GM12878 (cell line): ENCODE measurements around the gene SVEP1. TPM values are rescaled to one million over a fixed set of nuclear protein-coding genes. Genes with fewer than 3 reads are reported as not detected.

Experiments
- ATAC-seq: fragments of 200-7000 bp; cut with Tn5 transposase; 3 replicates; pipeline ENCODE4 v1.9.1; 2020; ENCODE audit warnings: mild to moderate bottlenecking, moderate library complexity
- BruUV-seq: library from RNA; stranded (reverse); fragments of 400-500 nt; replicated peaks from 2 replicates; lab custom pipeline; 2021; lab: Mats Ljungman, UMichigan
- CTCF ChIA-PET: fragments of 300-600 bp; sonication (Branson Sonifier 250); formaldehyde crosslinking; extraction: SDS; loops from one replicate; lab custom pipeline; 2021; ENCODE audit warnings: inconsistent platforms; lab: Yijun Ruan, JAX
- POLR2A ChIA-PET: fragments of 350-600 bp; formaldehyde crosslinking; extraction: SDS; loops from one replicate; lab custom pipeline; 2021; ENCODE audit warnings: inconsistent platforms; lab: Charles Lee
- RAD21 ChIA-PET: fragments of 300-600 bp; sonication (Branson Sonifier 250); formaldehyde crosslinking; loops from one replicate; lab custom pipeline; 2023; ENCODE audit warnings: antibody characterized with exemption; ENCODE audit not compliant: unreplicated experiment; lab: Charles Lee
- SMC1A ChIA-PET: fragments of 300-600 bp; sonication (Branson Sonifier 250); formaldehyde crosslinking; loops from one replicate; lab custom pipeline; 2023; ENCODE audit not compliant: unreplicated experiment, uncharacterized antibody; lab: Charles Lee
- DNase-seq: peaks from one replicate; pipeline ENCODE4 v3.0.0-alpha.2; 2011; ENCODE audit warnings: low read depth, low spot score
- FAIRE-seq: peaks from 3 replicates; lab custom pipeline; 2011; peaks lifted over from hg19 to GRCh38; lab: Jason Lieb, UNC
- H2AFZ ChIP-seq: 2 replicates; pipeline ENCODE4 v1.6.0; 2011; ENCODE audit warnings: low read depth, low read length, control low read depth; ENCODE audit not compliant: control insufficient read depth
- H3K27ac ChIP-seq: 2 replicates; pipeline ENCODE4 v1.5.1; 2011; ENCODE audit warnings: control low read depth; ENCODE audit not compliant: control insufficient read depth, insufficient read depth
- H3K27me3 ChIP-seq, 2 experiments: replicated peaks in 1 of 2; 2 replicates each; pipeline versions ENCODE4 v1.6.0 to v1.6.1; 2011; ENCODE audit warnings: low read length in 1 of 2; ENCODE audit not compliant: control insufficient read depth in 2 of 2, insufficient read depth in 2 of 2
- H3K36me3 ChIP-seq, 2 experiments: 2 replicates each; pipeline ENCODE4 v1.5.1; 2011; ENCODE audit warnings: low read length in 1 of 2; ENCODE audit not compliant: control insufficient read depth in 2 of 2, insufficient read depth in 2 of 2
- H3K4me1 ChIP-seq: 2 replicates; pipeline ENCODE4 v1.6.1; 2011; ENCODE audit warnings: mild to moderate bottlenecking, low read length, moderate library complexity, mixed read lengths; ENCODE audit not compliant: control insufficient read depth, insufficient read depth
- H3K4me2 ChIP-seq: 2 replicates; pipeline ENCODE4 v1.6.0; 2011; ENCODE audit warnings: control low read depth; ENCODE audit not compliant: control insufficient read depth, insufficient read depth
- H3K4me3 ChIP-seq: fragments of 200-600 bp; sonication (generic); 2 replicates; pipeline ENCODE4 v1.5.1; 2016
- H3K79me2 ChIP-seq: 2 replicates; pipeline ENCODE4 v1.6.0; 2011; ENCODE audit warnings: low read length; ENCODE audit not compliant: control insufficient read depth, insufficient read depth
- H3K9ac ChIP-seq: 2 replicates; pipeline ENCODE4 v1.8.0; 2011; ENCODE audit warnings: low read length, control low read depth, mixed read lengths; ENCODE audit not compliant: control insufficient read depth, insufficient read depth
- H3K9me3 ChIP-seq: replicated peaks from 3 replicates; pipeline ENCODE4 v1.5.1; 2011; ENCODE audit warnings: mild to moderate bottlenecking, low read length; ENCODE audit not compliant: control insufficient read depth, insufficient read depth
- H4K20me1 ChIP-seq: 2 replicates; pipeline ENCODE4 v1.6.0; 2011; ENCODE audit not compliant: control insufficient read depth, insufficient read depth
- CBX5 ChIP-seq: sonication (generic); IDR thresholded peaks from 2 replicates; pipeline ENCODE4 v1.6.1; 2016; ENCODE audit warnings: low read depth, moderate library complexity, mild to moderate bottlenecking, inconsistent platforms
- LARP7 ChIP-seq: fragments of 450-650 bp; IDR thresholded peaks from 2 replicates; pipeline ENCODE4 v1.6.1; 2017; ENCODE audit warnings: mild to moderate bottlenecking
- NFYA ChIP-seq: IDR thresholded peaks from 2 replicates; pipeline ENCODE4 v1.6.1; 2011; ENCODE audit warnings: low read depth, mild to moderate bottlenecking, low read length, improper control_type of control experiment, borderline replicate concordance
- STAT3 ChIP-seq: IDR thresholded peaks from 2 replicates; pipeline ENCODE4 v1.6.1; 2011; ENCODE audit warnings: low read depth, low read length, improper control_type of control experiment
- TARDBP ChIP-seq: IDR thresholded peaks from 2 replicates; pipeline ENCODE4 v1.6.1; 2016; ENCODE audit warnings: borderline replicate concordance
- WGBS: methylation state at CpG from one replicate; pipeline ENCODE4 v1.1.6; 2016; ENCODE audit warnings: low lambda C conversion rate; ENCODE audit not compliant: insufficient replicate concordance, insufficient coverage; ENCODE audit errors: missing lambda C conversion rate; 5-methylcytosine and 5-hydroxymethylcytosine counted together
- in situ Hi-C: fragments of 300-500 bp; cut with MboI; formaldehyde crosslinking; loops from 9 replicates; pipeline ENCODE4 v1.14.3; 2018; ENCODE audit warnings: mixed read lengths
- intact Hi-C: fragments of 100-400 bp; cut with micrococcal nuclease; formaldehyde crosslinking; loops from one replicate; pipeline ENCODE4 v1.14.2; 2022; ENCODE audit not compliant: unreplicated experiment
- polyA plus RNA-seq, 11 experiments: library from polyadenylated mRNA; depleted of rRNA in 4 of 11; unstranded in 6 of 11; stranded (reverse) in 5 of 11; fragments of >200 nt; fragmentation: Nextera tagmentation in 4 of 11; fragmentation: Illumina TruSeq in 1 of 11; extraction: Ambion mirVana in 4 of 11; extraction: Trizol in 1 of 11; gene quantifications; 1 replicate in 1 of 11; 2 replicates in 10 of 11; pipeline versions ENCODE4 v1.2.1 to v1.2.3, GENCODE V29; 2011 to 2016; ENCODE audit warnings: inconsistent platforms in 2 of 11, missing spikeins in 2 of 11, low read depth in 1 of 11
- total RNA-seq, 4 experiments: library from RNA; depleted of rRNA in 3 of 4; stranded (reverse); fragments of >200 nt in 3 of 4; fragmentation: Illumina TruSeq in 1 of 4; extraction: Trizol in 1 of 4; gene quantifications; 2 replicates each; pipeline versions ENCODE4 v1.2.1 to v1.2.3, GENCODE V29; 2013 to 2021
- TF ChIP-seq, protein P1 (sequence below): fragments of 450-650 bp; IDR thresholded peaks from 2 replicates; pipeline ENCODE4 v1.6.1; 2017; ENCODE audit warnings: mild to moderate bottlenecking, moderate library complexity

SVEP1 gene
- total and polyA plus RNA-seq, 10 of the 15 experiments (the other 5 are each of a cell fraction or from before 2014, with no cell fraction given): under 0.01 to 0.05 (median 0.01) TPM; not detected in 5

- intact Hi-C loops (no loop called here), in situ Hi-C loops (no loop called here)
- ChIA-PET CTCF (no interaction called here), RAD21 (no interaction called here), POLR2A (no interaction called here), SMC1A (no interaction called here)
- no peaks in the 10 kb centered on the region for H3K36me3 ChIP-seq
- no TSS peak for BruUV-seq
- no peak for TF ChIP-seq TARDBP
- TF ChIP-seq NFYA: no peak
- no peak for TF ChIP-seq CBX5
- TF ChIP-seq STAT3: no peak
- TF ChIP-seq, protein P1, sequence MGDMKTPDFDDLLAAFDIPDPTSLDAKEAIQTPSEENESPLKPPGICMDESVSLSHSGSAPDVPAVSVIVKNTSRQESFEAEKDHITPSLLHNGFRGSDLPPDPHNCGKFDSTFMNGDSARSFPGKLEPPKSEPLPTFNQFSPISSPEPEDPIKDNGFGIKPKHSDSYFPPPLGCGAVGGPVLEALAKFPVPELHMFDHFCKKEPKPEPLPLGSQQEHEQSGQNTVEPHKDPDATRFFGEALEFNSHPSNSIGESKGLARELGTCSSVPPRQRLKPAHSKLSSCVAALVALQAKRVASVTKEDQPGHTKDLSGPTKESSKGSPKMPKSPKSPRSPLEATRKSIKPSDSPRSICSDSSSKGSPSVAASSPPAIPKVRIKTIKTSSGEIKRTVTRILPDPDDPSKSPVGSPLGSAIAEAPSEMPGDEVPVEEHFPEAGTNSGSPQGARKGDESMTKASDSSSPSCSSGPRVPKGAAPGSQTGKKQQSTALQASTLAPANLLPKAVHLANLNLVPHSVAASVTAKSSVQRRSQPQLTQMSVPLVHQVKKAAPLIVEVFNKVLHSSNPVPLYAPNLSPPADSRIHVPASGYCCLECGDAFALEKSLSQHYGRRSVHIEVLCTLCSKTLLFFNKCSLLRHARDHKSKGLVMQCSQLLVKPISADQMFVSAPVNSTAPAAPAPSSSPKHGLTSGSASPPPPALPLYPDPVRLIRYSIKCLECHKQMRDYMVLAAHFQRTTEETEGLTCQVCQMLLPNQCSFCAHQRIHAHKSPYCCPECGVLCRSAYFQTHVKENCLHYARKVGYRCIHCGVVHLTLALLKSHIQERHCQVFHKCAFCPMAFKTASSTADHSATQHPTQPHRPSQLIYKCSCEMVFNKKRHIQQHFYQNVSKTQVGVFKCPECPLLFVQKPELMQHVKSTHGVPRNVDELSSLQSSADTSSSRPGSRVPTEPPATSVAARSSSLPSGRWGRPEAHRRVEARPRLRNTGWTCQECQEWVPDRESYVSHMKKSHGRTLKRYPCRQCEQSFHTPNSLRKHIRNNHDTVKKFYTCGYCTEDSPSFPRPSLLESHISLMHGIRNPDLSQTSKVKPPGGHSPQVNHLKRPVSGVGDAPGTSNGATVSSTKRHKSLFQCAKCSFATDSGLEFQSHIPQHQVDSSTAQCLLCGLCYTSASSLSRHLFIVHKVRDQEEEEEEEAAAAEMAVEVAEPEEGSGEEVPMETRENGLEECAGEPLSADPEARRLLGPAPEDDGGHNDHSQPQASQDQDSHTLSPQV: no peak
- TF ChIP-seq LARP7: no peak
- H3K4me1 ChIP-seq: no peaks in the 10 kb centered on the region
- no peaks in the 10 kb centered on the region for H4K20me1 ChIP-seq
- H3K79me2 ChIP-seq: no peaks in the 10 kb centered on the region
- H2AFZ ChIP-seq: no peak overlapping the region
- DNase-seq: no peak
- H3K4me2 ChIP-seq: no peak overlapping the region
- ATAC-seq: no peak
- H3K27ac ChIP-seq: no peak overlapping the region
- WGBS: 24% methylated on average over 6 of the region's 6 CpGs
- H3K4me3 ChIP-seq: no peak overlapping the region
- H3K27me3 ChIP-seq: no peaks in the 10 kb centered on the region
- no peak for FAIRE-seq
- no peaks in the 10 kb centered on the region for H3K9me3 ChIP-seq
- no peak overlapping the region for H3K9ac ChIP-seq
Measured at GRCh38 chr9:110520120-110520701, 59.3 kb downstream of the SVEP1 start.
